Adrenal gland (tissue), 5 donors: ENCODE data around the gene SYNE2.

Experiments used
- CTCF ChIP-seq, 6 experiments: fragments of 450-650 bp in 4 of 6; fragments of 200-600 bp in 2 of 6; sonication (generic) in 1 of 6; IDR thresholded peaks; 1 replicate in 5 of 6; 2 replicates in 1 of 6; pipeline versions ENCODE4 v1.5.1 to v1.8.0; 2016 to 2021; ENCODE audit warnings: antibody characterized with exemption in 6 of 6, mild to moderate bottlenecking in 2 of 6, moderate library complexity in 1 of 6
- POLR2A ChIP-seq, 2 donors: fragments of 450-650 bp; IDR thresholded peaks; one replicate each; pipeline ENCODE4 v1.6.1; 2017; ENCODE audit warnings: antibody characterized with exemption in 2 of 2, mild to moderate bottlenecking in 2 of 2, moderate library complexity in 1 of 2
- donor health status: DM: no; HTN: no; CAD: no.

GRCh38 chr14:63878052-63878451, 25.2 kb downstream of the SYNE2 start:
- TF ChIP-seq CTCF (IDR thresholded peaks at IDR 0.05) (no peak), POLR2A (IDR thresholded peaks at IDR 0.05) (no peak)
